Tibial artery (tissue), 4 donors: ENCODE results near the gene ADORA1.
A peak's percentile ranks its signal among the peaks of the same experiment; 100 is the strongest.

Experiments
- DNase-seq, 2 donors: peaks; one replicate each; pipeline ENCODE4 v3.0.0-alpha.2; 2019
- H3K27ac ChIP-seq, 2 donors: fragments of 200-600 bp; sonication (generic) in 1 of 2; 1 replicate in 1 of 2; 2 replicates in 1 of 2; pipeline ENCODE4 v1.5.1; 2018 to 2019; ENCODE audit warnings: mild to moderate bottlenecking in 1 of 2
- H3K27me3 ChIP-seq, 2 donors: fragments of 200-600 bp; sonication (generic) in 1 of 2; one replicate each; pipeline versions ENCODE4 v1.5.1 to v1.6.0; 2016 to 2019
- H3K36me3 ChIP-seq, 3 donors: fragments of 200-600 bp; sonication (generic) in 2 of 3; one replicate each; pipeline ENCODE4 v1.5.1; 2016 to 2019; ENCODE audit warnings: mild to moderate bottlenecking in 2 of 3
- H3K4me1 ChIP-seq, 4 donors: fragments of 200-600 bp; sonication (generic) in 2 of 4; 1 replicate in 3 of 4; 2 replicates in 1 of 4; pipeline ENCODE4 v1.5.1; 2016 to 2019
- H3K4me3 ChIP-seq, 2 donors: fragments of 200-600 bp; sonication (generic) in 1 of 2; 1 replicate in 1 of 2; 2 replicates in 1 of 2; pipeline ENCODE4 v1.5.1; 2018 to 2019; ENCODE audit warnings: mild to moderate bottlenecking in 2 of 2
- H3K9me3 ChIP-seq, 3 donors: fragments of 200-600 bp; sonication (generic) in 1 of 3; one replicate each; pipeline ENCODE4 v1.5.1; 2016 to 2019
- CTCF ChIP-seq, 2 experiments: fragments of 200-600 bp in 1 of 2; fragments of 450-650 bp in 1 of 2; IDR thresholded peaks; one replicate each; pipeline ENCODE4 v1.5.1; 2017 to 2019; ENCODE audit warnings: antibody characterized with exemption in 2 of 2, mild to moderate bottlenecking in 1 of 2, moderate library complexity in 1 of 2
- intact Hi-C: fragments of 100-400 bp; cut with DNase I; formaldehyde crosslinking; loops from one replicate; pipeline ENCODE4 v1.15.0; 2023; ENCODE audit warnings: low total_unique reads

Gene ADORA1

GRCh38 chr1:203127666-203128430, at the start of gene ADORA1:
Gene ADORA1, plus strand, starts transcription at chr1:203127726. Its CDS starts 1,116 bp downstream, at chr1:203128842.
- Histone ChIP-seq H3K27ac (no peak within 1 kb of the TSS), H3K4me1 (peaks cover 0 to 39% (median 26%) of the 10 kb centered on the region in 4 donors), H3K4me3 (peak within 1 kb of the TSS; percentile 24 to 45), H3K27me3 (peaks cover 0 to 39% of the 10 kb centered on the region in 2 donors), H3K36me3 (no peaks in the 10 kb centered on the region), H3K9me3 (no peaks in the 10 kb centered on the region)
- intact Hi-C loops: no loop called here
- peak; percentile 58 to 76 for DNase-seq
- no peak for TF ChIP-seq CTCF (IDR thresholded peaks at IDR 0.05)

GRCh38 chr1:203077956-203078355, 49.6 kb upstream of the ADORA1 start:
- H3K9me3 ChIP-seq: no peaks in the 10 kb centered on the region
- H3K36me3 ChIP-seq: no peaks in the 10 kb centered on the region
- intact Hi-C loops: no loop called here
- H3K4me3 ChIP-seq: no peak overlapping the region
- H3K27ac ChIP-seq: no peak overlapping the region
- H3K27me3 ChIP-seq: peaks cover 0 to 45% of the 10 kb centered on the region in 2 donors
- H3K4me1 ChIP-seq: peaks cover 0 to 6% (median 0%) of the 10 kb centered on the region in 4 donors
- no peak for DNase-seq
- no peak for TF ChIP-seq CTCF (IDR thresholded peaks at IDR 0.05)

GRCh38 chr1:203078478-203078877, 49.0 kb upstream of the ADORA1 start:
- H3K27ac ChIP-seq: no peak overlapping the region
- no peak for TF ChIP-seq CTCF (IDR thresholded peaks at IDR 0.05)
- H3K4me1 ChIP-seq: peaks cover 0 to 6% (median 0%) of the 10 kb centered on the region in 4 donors
- DNase-seq: no peak
- H3K36me3 ChIP-seq: no peaks in the 10 kb centered on the region
- peaks cover 0 to 45% of the 10 kb centered on the region in 2 donors for H3K27me3 ChIP-seq
- no peaks in the 10 kb centered on the region for H3K9me3 ChIP-seq
- no peak overlapping the region for H3K4me3 ChIP-seq
- intact Hi-C loops: no loop called here

GRCh38 chr1:203080456-203080855, 47.1 kb upstream of the ADORA1 start:
- no peak for DNase-seq
- Histone ChIP-seq H3K27ac (no peak overlapping the region), H3K4me1 (peaks cover 0 to 6% (median 0%) of the 10 kb centered on the region in 4 donors), H3K36me3 (no peaks in the 10 kb centered on the region), H3K27me3 (peaks cover 0 to 39% of the 10 kb centered on the region in 2 donors), H3K9me3 (no peaks in the 10 kb centered on the region), H3K4me3 (no peak overlapping the region)
- no peak for TF ChIP-seq CTCF (IDR thresholded peaks at IDR 0.05)
- intact Hi-C loops: no loop called here

- no peak for DNase-seq
- H3K9me3 ChIP-seq: no peaks in the 10 kb centered on the region
- no peak overlapping the region for H3K4me3 ChIP-seq
- no peaks in the 10 kb centered on the region for H3K4me1 ChIP-seq
- H3K27ac ChIP-seq: no peak overlapping the region
- intact Hi-C loops: no loop called here
- TF ChIP-seq CTCF (IDR thresholded peaks at IDR 0.05): no peak
- no peaks in the 10 kb centered on the region for H3K36me3 ChIP-seq
- peaks cover 0 to 34% of the 10 kb centered on the region in 2 donors for H3K27me3 ChIP-seq
Measured at GRCh38 chr1:203081465-203082230, 45.9 kb upstream of the ADORA1 start.
